Stomach smooth muscle (tissue), 2 donors: ENCODE measurements around the gene RAB22A.
"Not testable (repeated sequence)": the region's sequence is repeated elsewhere in the genome, so short reads cannot be mapped to it uniquely, and the experiment has no call there.

Experiments
- H3K27ac ChIP-seq: one replicate; pipeline ENCODE4 v1.7.0; 2013; ENCODE audit warnings: mild to moderate bottlenecking, low read length, inconsistent platforms
- H3K27me3 ChIP-seq, 2 donors: one replicate each; pipeline ENCODE4 v1.7.0; 2013; ENCODE audit warnings: low read length in 2 of 2; ENCODE audit not compliant: insufficient read depth in 2 of 2, control insufficient read depth in 1 of 2
- H3K36me3 ChIP-seq, 2 donors: one replicate each; pipeline ENCODE4 v1.7.0; 2013; ENCODE audit warnings: low read length in 2 of 2; ENCODE audit not compliant: control insufficient read depth in 2 of 2, insufficient read depth in 2 of 2
- H3K4me1 ChIP-seq: one replicate; pipeline ENCODE4 v1.7.0; 2013; ENCODE audit warnings: low read length; ENCODE audit not compliant: control insufficient read depth, insufficient read depth
- H3K4me3 ChIP-seq, 2 donors: one replicate each; pipeline ENCODE4 v1.7.0; 2013; ENCODE audit warnings: low read length in 2 of 2
- H3K9ac ChIP-seq, 2 donors: one replicate each; pipeline ENCODE4 v1.7.0; 2013; ENCODE audit warnings: low read length in 2 of 2, mild to moderate bottlenecking in 1 of 2
- H3K9me3 ChIP-seq, 2 donors: one replicate each; pipeline ENCODE4 v1.7.0; 2013; ENCODE audit warnings: low read length in 2 of 2; ENCODE audit not compliant: control insufficient read depth in 2 of 2
- donor health status: healthy.
- donor health status: Pancreatic carcinoma.

The RAB22A gene

GRCh38 chr20:58344741-58345140, 35.2 kb downstream of the RAB22A start:
- H3K4me1 ChIP-seq = peaks cover 2% of the 10 kb centered on the region
- H3K9me3 ChIP-seq = no peaks in the 10 kb centered on the region
- no peak overlapping the region for H3K9ac ChIP-seq
- no peak overlapping the region for H3K27ac ChIP-seq
- H3K4me3 ChIP-seq = no peak overlapping the region
- H3K36me3 ChIP-seq = peaks cover 18 to 30% of the 10 kb centered on the region in 2 donors
- H3K27me3 ChIP-seq = no peaks in the 10 kb centered on the region

- Histone ChIP-seq H3K9ac (no peak overlapping the region), H3K4me1 (no peaks in the 10 kb centered on the region), H3K36me3 (peaks cover 26 to 31% of the 10 kb centered on the region in 2 donors), H3K27me3 (no peaks in the 10 kb centered on the region), H3K9me3 (no peaks in the 10 kb centered on the region), H3K27ac (no peak overlapping the region), H3K4me3 (no peak overlapping the region)
Measured at GRCh38 chr20:58349570-58349969, 40.1 kb downstream of the RAB22A start.

- Histone ChIP-seq H3K36me3 (peaks cover 18 to 25% of the 10 kb centered on the region in 2 donors), H3K27ac (no peak overlapping the region), H3K27me3 (no peaks in the 10 kb centered on the region), H3K9ac (no peak overlapping the region), H3K9me3 (no peaks in the 10 kb centered on the region), H3K4me1 (no peaks in the 10 kb centered on the region), H3K4me3 (no peak overlapping the region)
Measured at GRCh38 chr20:58352468-58352867, 43.0 kb downstream of the RAB22A start.

- no peak overlapping the region for H3K4me3 ChIP-seq
- H3K27ac ChIP-seq = no peak overlapping the region
- H3K36me3 ChIP-seq = peaks cover 16 to 17% of the 10 kb centered on the region in 2 donors
- H3K9ac ChIP-seq = no peak overlapping the region
- no peaks in the 10 kb centered on the region for H3K9me3 ChIP-seq
- no peaks in the 10 kb centered on the region for H3K27me3 ChIP-seq
- H3K4me1 ChIP-seq = peaks cover 6% of the 10 kb centered on the region
Measured at GRCh38 chr20:58359441-58359840, 49.9 kb downstream of the RAB22A start.

GRCh38 chr20:58360936-58361335, 51.4 kb downstream of the RAB22A start:
- H3K36me3 ChIP-seq = peaks cover 8% of the 10 kb centered on the region in 2 donors
- H3K4me3 ChIP-seq = no peak overlapping the region
- no peak overlapping the region for H3K9ac ChIP-seq

GRCh38 chr20:58361481-58362205, 52.1 kb downstream of the RAB22A start:
- Histone ChIP-seq H3K27ac (no peak overlapping the region), H3K36me3 (peaks cover 8% of the 10 kb centered on the region in 2 donors), H3K9me3 (no peaks in the 10 kb centered on the region), H3K4me3 (no peak overlapping the region), H3K4me1 (peaks cover 6% of the 10 kb centered on the region), H3K27me3 (no peaks in the 10 kb centered on the region), H3K9ac (no peak overlapping the region)

More at GRCh38 chr20:58360936-58361335, 51.4 kb downstream of the RAB22A start:
- H3K27ac ChIP-seq = no peak overlapping the region
- no peaks in the 10 kb centered on the region for H3K9me3 ChIP-seq
- H3K27me3 ChIP-seq = no peaks in the 10 kb centered on the region
- H3K4me1 ChIP-seq = peaks cover 6% of the 10 kb centered on the region

GRCh38 chr20:58362206-58362516, 52.6 kb downstream of the RAB22A start:
- no peak overlapping the region for H3K9ac ChIP-seq
- no peaks in the 10 kb centered on the region for H3K27me3 ChIP-seq
- no peak overlapping the region for H3K27ac ChIP-seq
- peaks cover 6% of the 10 kb centered on the region for H3K4me1 ChIP-seq
- H3K9me3 ChIP-seq = no peaks in the 10 kb centered on the region
- H3K36me3 ChIP-seq = peaks cover 4 to 8% of the 10 kb centered on the region in 2 donors
- no peak overlapping the region for H3K4me3 ChIP-seq

GRCh38 chr20:58362970-58363369, 53.5 kb downstream of the RAB22A start:
- no peak overlapping the region for H3K27ac ChIP-seq
- peaks cover 6% of the 10 kb centered on the region for H3K4me1 ChIP-seq
- H3K36me3 ChIP-seq = peaks cover 4 to 8% of the 10 kb centered on the region in 2 donors
- H3K27me3 ChIP-seq = no peaks in the 10 kb centered on the region
- no peak overlapping the region for H3K9ac ChIP-seq
- H3K4me3 ChIP-seq = no peak overlapping the region
- no peaks in the 10 kb centered on the region for H3K9me3 ChIP-seq

- Histone ChIP-seq H3K9me3 (no peaks in the 10 kb centered on the region), H3K4me1 (peaks cover under 1% of the 10 kb centered on the region), H3K9ac (no peak overlapping the region), H3K36me3 (no peaks in the 10 kb centered on the region), H3K4me3 (no peak overlapping the region), H3K27me3 (no peaks in the 10 kb centered on the region), H3K27ac (no peak overlapping the region)
Measured at GRCh38 chr20:58366866-58367265, 57.4 kb downstream of the RAB22A start.

GRCh38 chr20:58372806-58373205, 63.3 kb downstream of the RAB22A start:
- H3K27me3 ChIP-seq = no peaks in the 10 kb centered on the region
- no peaks in the 10 kb centered on the region for H3K36me3 ChIP-seq
- H3K4me1 ChIP-seq = no peaks in the 10 kb centered on the region
- H3K9ac ChIP-seq = no peak overlapping the region
- H3K27ac ChIP-seq = no peak overlapping the region
- no peak overlapping the region for H3K4me3 ChIP-seq
- H3K9me3 ChIP-seq = no peaks in the 10 kb centered on the region

GRCh38 chr20:58373296-58373695, 63.8 kb downstream of the RAB22A start:
- H3K27ac ChIP-seq, H3K27me3 ChIP-seq, H3K36me3 ChIP-seq, H3K4me3 ChIP-seq, H3K9ac ChIP-seq, H3K9me3 ChIP-seq, H3K4me1 ChIP-seq: not testable (repeated sequence)
